ENCODE data around the gene CCN6. TPM values are rescaled to one million over a fixed set of nuclear protein-coding genes. Genes with fewer than 3 reads are reported as not detected.

The CCN6 gene
- total RNA-seq: not detected
- polyA plus RNA-seq: not detected
- long read RNA-seq, donor 1: 0 reads
- long read RNA-seq, donor 2: 0 reads
- long read RNA-seq, donor 3: 0 reads
- long read RNA-seq, donor 4: 0 reads

GRCh38 chr6:112054001-112054400 lies at the start of gene CCN6:
CCN6 (plus strand) TSS chr6:112054104; CDS start chr6:112054358, 254 bp downstream.
- Histone ChIP-seq H3K27me3 (ENCODE audit: control insufficient read depth, insufficient read depth) (no peaks in the 10 kb centered on the region), H3K4me1 (ENCODE audit: control insufficient read depth, insufficient read depth, low read length) (no peaks in the 10 kb centered on the region), H3K4me3 (ENCODE audit: low read length) (no peak within 1 kb of the TSS), H3K27ac (ENCODE audit: low read length) (no peak within 1 kb of the TSS), H3K9me3 (ENCODE audit: control insufficient read depth, low read length) (no peaks in the 10 kb centered on the region)
- intact Hi-C loops (cut with DNase I): no loop called here
- 89% methylated on average over 12 of the region's 12 CpGs for WGBS
- peak in 1 of 2 donors; percentile 11 for ATAC-seq
- no peak for DNase-seq

- DNase-seq (peak in 1 of 3 donors; percentile 79), ATAC-seq (peak; percentile 9 to 76)
- Histone ChIP-seq H3K27ac (ENCODE audit: low read length) (peak overlapping the region; percentile 66), H3K4me3 (ENCODE audit: low read length) (no peak overlapping the region), H3K9me3 (ENCODE audit: control insufficient read depth, low read length) (no peaks in the 10 kb centered on the region), H3K27me3 (ENCODE audit: control insufficient read depth, insufficient read depth) (no peaks in the 10 kb centered on the region), H3K4me1 (ENCODE audit: control insufficient read depth, insufficient read depth, low read length) (no peaks in the 10 kb centered on the region)
- intact Hi-C loops (cut with DNase I): no loop called here
- WGBS: 61% methylated on average over 5 of the region's 5 CpGs
Measured at GRCh38 chr6:112004201-112005012, 49.5 kb upstream of the CCN6 start.

GRCh38 chr6:112005013-112005371 lies 48.9 kb upstream of the CCN6 start:
- DNase-seq (peak; percentile 41 to 84 (median 70)), ATAC-seq (peak; percentile 54 to 85)
- Histone ChIP-seq H3K27me3 (ENCODE audit: control insufficient read depth, insufficient read depth) (no peaks in the 10 kb centered on the region), H3K4me1 (ENCODE audit: control insufficient read depth, insufficient read depth, low read length) (no peaks in the 10 kb centered on the region), H3K9me3 (ENCODE audit: control insufficient read depth, low read length) (no peaks in the 10 kb centered on the region), H3K27ac (ENCODE audit: low read length) (peak overlapping the region; percentile 66), H3K4me3 (ENCODE audit: low read length) (no peak overlapping the region)
- intact Hi-C loops (cut with DNase I): no loop called here
- WGBS: 30% methylated on average over 1 of the region's 1 CpG

GRCh38 chr6:112007254-112007653 lies 46.6 kb upstream of the CCN6 start:
- H3K9me3 ChIP-seq (ENCODE audit: control insufficient read depth, low read length): no peaks in the 10 kb centered on the region
- intact Hi-C loops (cut with DNase I): no loop called here
- ATAC-seq (no peak), DNase-seq (no peak)
- H3K27me3 ChIP-seq (ENCODE audit: control insufficient read depth, insufficient read depth): no peaks in the 10 kb centered on the region
- H3K27ac ChIP-seq (ENCODE audit: low read length): no peak overlapping the region
- 41% methylated on average over 2 of the region's 2 CpGs for WGBS
- no peaks in the 10 kb centered on the region for H3K4me1 ChIP-seq (ENCODE audit: control insufficient read depth, insufficient read depth, low read length)
- H3K4me3 ChIP-seq (ENCODE audit: low read length): no peak overlapping the region

GRCh38 chr6:112007805-112008204 lies 46.1 kb upstream of the CCN6 start:
- no peaks in the 10 kb centered on the region for H3K4me1 ChIP-seq (ENCODE audit: control insufficient read depth, insufficient read depth, low read length)
- no peak overlapping the region for H3K27ac ChIP-seq (ENCODE audit: low read length)
- no peaks in the 10 kb centered on the region for H3K27me3 ChIP-seq (ENCODE audit: control insufficient read depth, insufficient read depth)
- no peak overlapping the region for H3K4me3 ChIP-seq (ENCODE audit: low read length)
- ATAC-seq (peak in 1 of 2 donors; percentile 41), DNase-seq (peak in 2 of 3 donors; percentile 33 to 50)
- intact Hi-C loops (cut with DNase I): no loop called here
- WGBS: 58% methylated on average over 3 of the region's 3 CpGs
- H3K9me3 ChIP-seq (ENCODE audit: control insufficient read depth, low read length): no peaks in the 10 kb centered on the region

GRCh38 chr6:112008482-112008881 lies 45.4 kb upstream of the CCN6 start:
- no peaks in the 10 kb centered on the region for H3K27me3 ChIP-seq (ENCODE audit: control insufficient read depth, insufficient read depth)
- DNase-seq (no peak), ATAC-seq (no peak)
- no peaks in the 10 kb centered on the region for H3K4me1 ChIP-seq (ENCODE audit: control insufficient read depth, insufficient read depth, low read length)
- 89% methylated on average over 4 of the region's 4 CpGs for WGBS
- intact Hi-C loops (cut with DNase I): no loop called here
- no peak overlapping the region for H3K4me3 ChIP-seq (ENCODE audit: low read length)
- H3K27ac ChIP-seq (ENCODE audit: low read length): no peak overlapping the region
- no peaks in the 10 kb centered on the region for H3K9me3 ChIP-seq (ENCODE audit: control insufficient read depth, low read length)

- WGBS: 81% methylated on average over 5 of the region's 5 CpGs
- intact Hi-C loops (cut with DNase I): no loop called here
- no peaks in the 10 kb centered on the region for H3K9me3 ChIP-seq (ENCODE audit: control insufficient read depth, low read length)
- DNase-seq: no peak
- ATAC-seq: no peak
- H3K4me3 ChIP-seq (ENCODE audit: low read length): no peak overlapping the region
- H3K27me3 ChIP-seq (ENCODE audit: control insufficient read depth, insufficient read depth): no peaks in the 10 kb centered on the region
- H3K4me1 ChIP-seq (ENCODE audit: control insufficient read depth, insufficient read depth, low read length): no peaks in the 10 kb centered on the region
- H3K27ac ChIP-seq (ENCODE audit: low read length): no peak overlapping the region
Measured at GRCh38 chr6:112010328-112010727, 43.6 kb upstream of the CCN6 start.

GRCh38 chr6:112013051-112013450 lies 40.9 kb upstream of the CCN6 start:
- no peaks in the 10 kb centered on the region for H3K9me3 ChIP-seq (ENCODE audit: control insufficient read depth, low read length)
- H3K27me3 ChIP-seq (ENCODE audit: control insufficient read depth, insufficient read depth): no peaks in the 10 kb centered on the region
- intact Hi-C loops (cut with DNase I): no loop called here
- 87% methylated on average over 3 of the region's 3 CpGs for WGBS
- no peak overlapping the region for H3K27ac ChIP-seq (ENCODE audit: low read length)
- peaks cover 4% of the 10 kb centered on the region for H3K4me1 ChIP-seq (ENCODE audit: control insufficient read depth, insufficient read depth, low read length)
- DNase-seq (no peak), ATAC-seq (no peak)
- no peak overlapping the region for H3K4me3 ChIP-seq (ENCODE audit: low read length)

- Histone ChIP-seq H3K4me3 (ENCODE audit: low read length) (no peak overlapping the region), H3K9me3 (ENCODE audit: control insufficient read depth, low read length) (no peaks in the 10 kb centered on the region), H3K4me1 (ENCODE audit: control insufficient read depth, insufficient read depth, low read length) (peaks cover 5% of the 10 kb centered on the region), H3K27me3 (ENCODE audit: control insufficient read depth, insufficient read depth) (no peaks in the 10 kb centered on the region), H3K27ac (ENCODE audit: low read length) (no peak overlapping the region)
- ATAC-seq (peak in 1 of 2 donors; percentile 16), DNase-seq (no peak)
- 26% methylated on average over 2 of the region's 2 CpGs for WGBS
- intact Hi-C loops (cut with DNase I): no loop called here
Measured at GRCh38 chr6:112014483-112014882, 39.4 kb upstream of the CCN6 start.

GRCh38 chr6:112015725-112016124 lies 38.2 kb upstream of the CCN6 start:
- H3K27me3 ChIP-seq (ENCODE audit: control insufficient read depth, insufficient read depth): no peaks in the 10 kb centered on the region
- H3K4me1 ChIP-seq (ENCODE audit: control insufficient read depth, insufficient read depth, low read length): peaks cover 5% of the 10 kb centered on the region
- H3K4me3 ChIP-seq (ENCODE audit: low read length): no peak overlapping the region
- H3K27ac ChIP-seq (ENCODE audit: low read length): peak overlapping the region; percentile 48
- intact Hi-C loops (cut with DNase I): no loop called here
- ATAC-seq: no peak
- no peak for DNase-seq
- WGBS: 96% methylated on average over 5 of the region's 5 CpGs
- H3K9me3 ChIP-seq (ENCODE audit: control insufficient read depth, low read length): no peaks in the 10 kb centered on the region

- Histone ChIP-seq H3K27me3 (ENCODE audit: control insufficient read depth, insufficient read depth) (no peaks in the 10 kb centered on the region), H3K4me1 (ENCODE audit: control insufficient read depth, insufficient read depth, low read length) (peaks cover 5% of the 10 kb centered on the region), H3K9me3 (ENCODE audit: control insufficient read depth, low read length) (no peaks in the 10 kb centered on the region), H3K4me3 (ENCODE audit: low read length) (no peak overlapping the region), H3K27ac (ENCODE audit: low read length) (peak overlapping the region; percentile 48)
- ATAC-seq (peak; percentile 34 to 62), DNase-seq (peak; percentile 54 to 62 (median 61))
- 43% methylated on average over 6 of the region's 6 CpGs for WGBS
- intact Hi-C loops (cut with DNase I): no loop called here
Measured at GRCh38 chr6:112016320-112016719, 37.6 kb upstream of the CCN6 start.
